Hepatocyte (in vitro differentiated cells): ENCODE measurements around the gene UMAD1.

Experiments used
- CTCF ChIP-seq: fragments of 200-600 bp; sonication (generic); IDR thresholded peaks from 2 replicates; pipeline ENCODE4 v1.5.1; 2016; ENCODE audit warnings: antibody characterized with exemption, mild to moderate bottlenecking; ENCODE audit not compliant: poor library complexity
- EZH2 ChIP-seq: fragments of 200-600 bp; sonication (generic); IDR thresholded peaks from 2 replicates; pipeline ENCODE4 v1.6.1; 2016; ENCODE audit warnings: antibody characterized with exemption, mild to moderate bottlenecking, borderline replicate concordance
- EZH2phosphoT487 ChIP-seq: fragments of 200-600 bp; sonication (generic); IDR thresholded peaks from one replicate; pipeline ENCODE4 v1.6.1; 2018; ENCODE audit warnings: antibody characterized with exemption, mild to moderate bottlenecking, low read depth, moderate library complexity; ENCODE audit not compliant: unreplicated experiment, severe bottlenecking

DNA sequence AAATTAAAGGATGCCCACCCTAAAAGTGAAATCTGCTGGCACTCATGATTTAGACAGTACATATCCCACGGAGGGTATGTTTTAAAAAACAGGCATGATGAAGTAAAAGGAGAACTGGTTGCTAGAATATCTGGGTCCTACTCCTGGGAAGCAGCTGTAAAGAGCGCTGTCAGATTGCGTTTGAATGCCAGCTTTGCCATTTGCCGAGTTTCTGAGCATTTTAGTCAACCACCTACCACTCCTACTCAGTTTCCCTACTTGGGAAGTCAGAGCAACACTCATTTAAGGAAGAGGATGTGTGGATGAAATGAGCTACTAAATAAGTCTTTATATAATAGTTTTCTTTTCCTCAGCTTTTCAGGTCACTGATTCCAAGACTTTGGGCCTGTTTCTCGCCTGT is 1.1 kb upstream of the UMAD1 start:
- no peak for TF ChIP-seq CTCF
- TF ChIP-seq EZH2: no peak
- no peak for TF ChIP-seq EZH2phosphoT487
